Activated naive CD8-positive, alpha-beta T cell treated with anti-CD3 and anti-CD28 coated beads for 36 hours (primary cell): ENCODE results near the gene FMNL3. TPM values are rescaled to one million over a fixed set of nuclear protein-coding genes. Genes with fewer than 3 reads are reported as not detected.
"Not testable (repeated sequence)": the region's sequence is repeated elsewhere in the genome, so short reads cannot be mapped to it uniquely, and the experiment has no call there.

Experiments
- DNase-seq: peaks from one replicate; pipeline ENCODE4 v3.0.0; 2021
- H3K27ac Mint-ChIP-seq: one replicate; pipeline ENCODE4 v1.8.0; 2022; ENCODE audit warnings: mild to moderate bottlenecking, moderate library complexity, mixed read lengths
- H3K27me3 Mint-ChIP-seq: one replicate; pipeline ENCODE4 v1.8.0; 2022; ENCODE audit warnings: mild to moderate bottlenecking, mixed read lengths
- H3K36me3 Mint-ChIP-seq: one replicate; pipeline ENCODE4 v1.8.0; 2021; ENCODE audit warnings: mild to moderate bottlenecking, mixed read lengths
- H3K4me1 Mint-ChIP-seq: one replicate; pipeline ENCODE4 v1.8.0; 2021; ENCODE audit warnings: mixed read lengths
- H3K4me3 Mint-ChIP-seq: one replicate; pipeline ENCODE4 v1.8.0; 2022; ENCODE audit warnings: mild to moderate bottlenecking, moderate library complexity, mixed read lengths
- H3K9me3 Mint-ChIP-seq: one replicate; pipeline ENCODE4 v1.8.0; 2022; ENCODE audit warnings: mixed read lengths
- total RNA-seq, 2 experiments: library from RNA; stranded (reverse); gene quantifications; one replicate each; pipeline ENCODE4 v1.2.3, GENCODE V29; 2021

Gene FMNL3
- total RNA-seq, 2 experiments from 2014 or later, result 20.3 to 22.3 TPM

DNA sequence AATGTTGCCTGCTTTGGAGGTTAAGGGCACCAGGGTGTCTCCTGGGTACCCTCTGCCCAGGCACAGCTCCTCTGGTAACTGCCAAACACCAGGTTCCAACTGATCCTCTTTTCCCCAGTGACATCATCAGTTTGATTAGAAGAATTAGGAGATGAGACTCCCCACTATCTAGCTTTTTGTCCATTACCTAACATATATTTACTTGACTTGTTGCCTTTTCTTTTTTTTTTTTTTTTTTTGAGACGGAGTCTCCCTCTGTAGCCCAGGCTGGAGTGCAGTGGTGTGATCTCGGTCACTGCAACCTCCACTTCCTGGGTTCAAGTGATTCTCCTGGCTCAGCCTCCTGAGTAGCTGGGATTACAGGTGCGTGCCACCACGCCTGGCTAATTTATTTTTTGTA is 101.7 kb downstream of the FMNL3 start, which contains the start of gene FAM186B:
TSS of gene FAM186B (minus strand) at position 101 of the 400 bp plus-strand sequence. CDS start 162 bp downstream, outside the sequence.
- H3K27ac Mint-ChIP-seq, H3K9me3 Mint-ChIP-seq, H3K4me1 Mint-ChIP-seq, H3K4me3 Mint-ChIP-seq, DNase-seq, H3K27me3 Mint-ChIP-seq, H3K36me3 Mint-ChIP-seq: not testable (repeated sequence)

DNA sequence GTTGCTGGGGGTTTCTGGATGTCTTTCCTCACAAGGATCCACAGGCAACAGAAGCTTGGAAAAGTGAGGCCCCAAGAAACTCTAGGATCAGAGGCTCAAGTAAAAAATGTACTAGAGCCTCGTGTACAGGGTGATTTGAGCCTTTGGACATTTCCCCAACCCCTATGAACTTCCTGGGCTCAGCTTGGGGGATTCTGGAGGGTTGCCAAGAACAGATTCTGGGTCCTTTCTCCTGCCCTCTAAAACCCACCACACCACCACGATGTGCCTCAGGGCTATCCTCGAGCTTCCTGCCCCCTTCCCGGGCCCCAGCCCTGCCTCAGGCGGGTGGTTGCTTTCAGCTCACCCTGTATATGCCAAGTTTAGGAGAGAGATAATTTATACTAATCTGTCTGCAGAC is 102.3 kb downstream of the FMNL3 start:
- Mint-ChIP-seq H3K27ac (no peak overlapping the region), H3K36me3 (peaks cover under 1% of the 10 kb centered on the region), H3K27me3 (no peaks in the 10 kb centered on the region), H3K9me3 (peaks cover under 1% of the 10 kb centered on the region), H3K4me3 (no peak overlapping the region), H3K4me1 (peaks cover 4% of the 10 kb centered on the region)
- DNase-seq, result no peak

- no peak for DNase-seq
- Mint-ChIP-seq H3K4me1 (peaks cover 4% of the 10 kb centered on the region), H3K9me3 (no peaks in the 10 kb centered on the region), H3K4me3 (no peak overlapping the region), H3K27ac (no peak overlapping the region), H3K27me3 (no peaks in the 10 kb centered on the region), H3K36me3 (no peaks in the 10 kb centered on the region)
These were observed 103.5 kb downstream of the FMNL3 start for GRCh38 chr12:49603721-49604120.

DNA sequence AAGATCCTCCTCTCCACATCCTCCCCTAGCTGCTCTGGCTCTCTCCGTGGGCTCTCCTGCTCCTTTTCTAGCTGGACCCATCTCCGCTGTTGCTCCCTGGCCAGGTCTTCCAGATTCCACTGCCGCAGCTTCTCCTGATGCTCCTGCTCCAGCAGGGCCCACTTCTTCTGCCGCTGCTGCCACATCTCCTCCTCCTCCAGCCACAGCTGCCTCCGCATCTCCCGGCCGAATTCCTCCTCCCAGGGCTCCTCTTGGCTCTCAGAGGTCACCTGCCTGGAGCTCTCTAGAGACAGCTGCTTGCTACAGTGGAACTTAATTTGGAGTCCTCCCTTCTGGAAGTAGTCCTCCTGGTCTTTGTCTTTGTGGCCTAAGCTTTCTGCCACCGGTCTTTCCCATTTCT is 107.2 kb downstream of the FMNL3 start:
- Mint-ChIP-seq H3K27ac (no peak overlapping the region), H3K27me3 (no peaks in the 10 kb centered on the region), H3K9me3 (no peaks in the 10 kb centered on the region), H3K36me3 (peaks cover 3% of the 10 kb centered on the region), H3K4me3 (no peak overlapping the region), H3K4me1 (peaks cover 1% of the 10 kb centered on the region)
- no peak for DNase-seq

DNA sequence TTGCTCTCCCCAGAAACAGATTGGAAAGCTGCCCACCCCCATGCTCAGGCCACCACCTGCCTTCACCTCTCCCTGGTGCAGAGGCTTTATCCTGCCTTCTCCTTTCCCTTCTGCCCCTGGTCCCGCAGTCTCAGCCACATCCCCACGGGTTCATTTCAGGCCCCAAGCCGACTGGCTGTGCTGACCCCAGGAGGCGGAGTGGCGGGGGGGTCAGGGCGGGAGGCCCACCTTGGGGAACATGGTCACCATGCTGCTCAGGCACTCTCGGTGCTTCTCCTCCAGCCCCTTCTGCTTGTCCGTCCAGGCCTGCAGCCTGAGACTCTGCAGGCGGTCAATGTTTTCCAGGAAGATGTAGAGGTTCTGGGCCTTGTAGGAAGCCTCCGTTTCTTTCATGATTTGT is 108.7 kb downstream of the FMNL3 start:
- Mint-ChIP-seq H3K4me3 (no peak overlapping the region), H3K27ac (no peak overlapping the region), H3K27me3 (no peaks in the 10 kb centered on the region), H3K36me3 (peaks cover 4% of the 10 kb centered on the region), H3K4me1 (no peaks in the 10 kb centered on the region), H3K9me3 (no peaks in the 10 kb centered on the region)
- no peak for DNase-seq

- H3K4me3 Mint-ChIP-seq, result no peak overlapping the region
- peaks cover 1% of the 10 kb centered on the region for H3K9me3 Mint-ChIP-seq
- H3K36me3 Mint-ChIP-seq, result peaks cover 18% of the 10 kb centered on the region
- H3K4me1 Mint-ChIP-seq, result no peaks in the 10 kb centered on the region
- no peak for DNase-seq
- no peaks in the 10 kb centered on the region for H3K27me3 Mint-ChIP-seq
- H3K27ac Mint-ChIP-seq, result no peak overlapping the region
These were observed 118.3 kb downstream of the FMNL3 start for GRCh38 chr12:49588721-49589516.

DNA sequence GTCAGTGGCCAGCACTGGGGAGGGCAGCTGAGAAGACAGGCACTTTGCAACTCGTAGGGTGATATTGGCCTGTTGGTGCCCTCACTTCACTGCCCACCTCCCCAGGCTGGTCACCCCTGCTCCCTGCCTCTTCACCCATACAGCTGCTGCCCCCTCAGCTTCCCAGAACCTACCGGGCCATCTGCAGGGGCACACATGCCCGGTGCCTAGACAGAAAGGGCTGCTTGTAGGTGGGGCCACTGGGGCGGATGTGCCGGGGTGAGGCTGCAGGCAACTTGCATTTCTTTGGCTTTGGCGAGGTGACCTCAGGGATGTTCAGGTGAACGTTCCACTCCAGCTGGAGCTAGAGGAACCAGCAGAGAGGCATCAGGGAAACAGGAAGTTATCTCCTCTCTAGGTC is 118.9 kb downstream of the FMNL3 start:
- H3K27ac Mint-ChIP-seq, result no peak overlapping the region
- no peaks in the 10 kb centered on the region for H3K27me3 Mint-ChIP-seq
- H3K4me1 Mint-ChIP-seq, result no peaks in the 10 kb centered on the region
- peaks cover 1% of the 10 kb centered on the region for H3K9me3 Mint-ChIP-seq
- no peak for DNase-seq
- peaks cover 17% of the 10 kb centered on the region for H3K36me3 Mint-ChIP-seq
- no peak overlapping the region for H3K4me3 Mint-ChIP-seq

- no peak for DNase-seq
- no peaks in the 10 kb centered on the region for H3K4me1 Mint-ChIP-seq
- H3K27ac Mint-ChIP-seq, result no peak overlapping the region
- H3K4me3 Mint-ChIP-seq, result no peak overlapping the region
- peaks cover 1% of the 10 kb centered on the region for H3K9me3 Mint-ChIP-seq
- H3K27me3 Mint-ChIP-seq, result no peaks in the 10 kb centered on the region
- H3K36me3 Mint-ChIP-seq, result peaks cover 19% of the 10 kb centered on the region
These were observed 119.9 kb downstream of the FMNL3 start for GRCh38 chr12:49587174-49587908.

Other genes with a start within 250 kb of the FMNL3 start
- 10 to 100 TPM; 10.2 to 10.9 TPM for gene KCNH3, start 168.4 kb downstream of the FMNL3 start, total RNA-seq
- 10 to 100 TPM; 73.6 to 78.2 TPM for gene MCRS1, start 139.3 kb downstream of the FMNL3 start, total RNA-seq
- under 1 TPM; 0.14 to 0.41 TPM for gene FAM186B, start 101.8 kb downstream of the FMNL3 start, total RNA-seq
- gene PRPF40B, start 83.8 kb downstream of the FMNL3 start, total RNA-seq, result 1 to 10 TPM; 8.1 to 8.5 TPM
- 100 to 1,000 TPM; 400 to 410 TPM for gene TMBIM6, start 34.2 kb upstream of the FMNL3 start, total RNA-seq
- 1 to 10 TPM; 7.9 to 8.9 TPM for gene NCKAP5L, start 121.0 kb upstream of the FMNL3 start, total RNA-seq
- gene BCDIN3D, start 135.7 kb upstream of the FMNL3 start, total RNA-seq, result 1 to 10 TPM; 4.1 to 4.3 TPM
- gene FAIM2, start 196.5 kb upstream of the FMNL3 start, total RNA-seq, result under 1 TPM; 0.08 to 0.60 TPM
- not detected for gene AQP2, start 243.3 kb upstream of the FMNL3 start, total RNA-seq